GM12872 (cell line): Measurements from ENCODE around the gene TACSTD2.

Experiments used
- TF ChIP-seq, protein P1 (sequence below): IDR thresholded peaks from 3 replicates; pipeline ENCODE4 v1.5.1; 2011; ENCODE audit warnings: low read depth, mild to moderate bottlenecking, low read length, moderate library complexity; ENCODE audit not compliant: insufficient read depth

TACSTD2 gene

DNA sequence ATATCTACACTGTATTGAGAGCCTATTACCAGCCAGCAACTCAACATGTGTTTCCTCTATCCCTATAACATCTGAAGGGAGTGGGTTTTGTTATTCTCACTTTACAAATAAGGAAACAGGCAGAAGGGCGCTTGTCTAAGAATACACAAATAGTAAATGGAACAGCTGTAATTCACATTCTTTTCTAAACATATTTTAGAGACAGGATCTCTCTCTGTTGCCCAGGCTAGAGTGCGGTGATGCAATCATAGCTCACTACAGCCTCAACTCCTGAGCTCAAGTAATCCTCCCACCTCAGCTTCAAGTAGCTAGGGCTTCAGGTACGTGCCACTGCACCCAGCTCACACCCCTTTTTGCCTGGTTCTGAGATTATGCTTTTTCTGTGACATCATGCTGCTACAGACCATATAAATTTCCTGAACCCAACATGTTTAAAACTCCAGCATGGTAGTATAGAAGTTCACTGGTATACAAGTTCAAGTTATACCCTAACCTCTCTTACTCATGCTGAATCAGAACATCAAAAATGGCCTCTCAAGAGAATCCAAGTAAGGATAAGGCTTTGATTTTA, 8.6 kb upstream of the TACSTD2 start:
- TF ChIP-seq, protein P1, sequence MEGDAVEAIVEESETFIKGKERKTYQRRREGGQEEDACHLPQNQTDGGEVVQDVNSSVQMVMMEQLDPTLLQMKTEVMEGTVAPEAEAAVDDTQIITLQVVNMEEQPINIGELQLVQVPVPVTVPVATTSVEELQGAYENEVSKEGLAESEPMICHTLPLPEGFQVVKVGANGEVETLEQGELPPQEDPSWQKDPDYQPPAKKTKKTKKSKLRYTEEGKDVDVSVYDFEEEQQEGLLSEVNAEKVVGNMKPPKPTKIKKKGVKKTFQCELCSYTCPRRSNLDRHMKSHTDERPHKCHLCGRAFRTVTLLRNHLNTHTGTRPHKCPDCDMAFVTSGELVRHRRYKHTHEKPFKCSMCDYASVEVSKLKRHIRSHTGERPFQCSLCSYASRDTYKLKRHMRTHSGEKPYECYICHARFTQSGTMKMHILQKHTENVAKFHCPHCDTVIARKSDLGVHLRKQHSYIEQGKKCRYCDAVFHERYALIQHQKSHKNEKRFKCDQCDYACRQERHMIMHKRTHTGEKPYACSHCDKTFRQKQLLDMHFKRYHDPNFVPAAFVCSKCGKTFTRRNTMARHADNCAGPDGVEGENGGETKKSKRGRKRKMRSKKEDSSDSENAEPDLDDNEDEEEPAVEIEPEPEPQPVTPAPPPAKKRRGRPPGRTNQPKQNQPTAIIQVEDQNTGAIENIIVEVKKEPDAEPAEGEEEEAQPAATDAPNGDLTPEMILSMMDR, result no peak

DNA sequence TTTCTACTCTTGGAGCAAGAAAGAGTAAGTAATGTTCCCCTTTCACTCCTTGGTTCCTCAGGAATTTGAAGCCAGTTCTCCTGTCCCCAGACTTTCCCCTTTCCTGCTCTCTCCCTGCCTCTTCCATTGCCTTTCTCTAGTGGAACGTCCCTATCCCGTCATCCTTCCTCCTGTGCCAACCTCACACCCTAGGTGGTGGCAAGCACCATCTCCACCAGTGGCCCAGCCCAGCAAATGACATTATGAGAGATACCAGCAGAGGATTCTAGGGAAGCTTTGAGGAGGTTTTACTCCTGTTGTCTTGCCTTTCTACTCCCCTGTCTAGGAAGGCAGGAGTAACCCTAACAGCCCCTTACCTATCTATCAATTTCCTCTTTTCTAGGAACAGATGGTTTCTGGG, 8.1 kb upstream of the TACSTD2 start:
- TF ChIP-seq, protein P1, result no peak

DNA sequence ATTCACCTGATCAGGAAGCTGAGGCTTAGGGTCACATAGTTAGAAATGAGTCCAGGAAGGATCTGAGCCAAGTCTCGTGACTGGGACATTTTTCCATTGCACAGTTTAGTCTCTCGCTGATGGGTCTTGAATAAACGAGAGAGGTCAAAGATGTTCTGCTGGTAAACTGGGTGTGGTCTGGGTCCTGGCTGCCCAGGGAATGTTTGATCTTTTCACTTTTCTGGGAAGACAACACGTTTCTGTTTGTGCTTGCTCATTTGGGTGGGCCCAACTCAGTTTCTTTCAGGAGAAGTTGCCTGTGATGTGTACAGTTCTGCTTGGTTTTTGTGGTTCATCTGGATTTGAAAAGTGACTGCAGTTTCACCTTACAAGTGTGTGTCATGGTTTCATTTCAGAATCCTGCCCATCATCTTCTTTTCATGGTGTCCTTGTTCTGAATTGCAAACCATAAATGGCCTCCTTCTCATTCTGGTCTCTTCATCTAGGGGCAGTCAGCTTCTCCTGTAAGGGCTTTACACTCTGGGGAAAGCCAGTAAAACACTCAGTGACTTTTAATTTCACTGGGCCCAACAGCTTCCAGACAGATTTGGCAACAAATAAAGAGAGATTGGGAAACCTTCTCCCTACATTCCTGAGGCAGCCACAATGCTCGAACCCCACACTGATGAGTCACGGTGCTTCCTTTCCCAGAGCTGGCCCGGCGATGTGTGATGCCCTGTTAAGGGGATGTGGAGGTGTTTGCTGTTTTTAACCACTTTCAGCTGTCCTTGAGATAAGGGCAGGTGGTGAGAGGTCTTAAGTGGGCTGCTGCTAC, 7.2 kb upstream of the TACSTD2 start:
- TF ChIP-seq, protein P1, result no peak

DNA sequence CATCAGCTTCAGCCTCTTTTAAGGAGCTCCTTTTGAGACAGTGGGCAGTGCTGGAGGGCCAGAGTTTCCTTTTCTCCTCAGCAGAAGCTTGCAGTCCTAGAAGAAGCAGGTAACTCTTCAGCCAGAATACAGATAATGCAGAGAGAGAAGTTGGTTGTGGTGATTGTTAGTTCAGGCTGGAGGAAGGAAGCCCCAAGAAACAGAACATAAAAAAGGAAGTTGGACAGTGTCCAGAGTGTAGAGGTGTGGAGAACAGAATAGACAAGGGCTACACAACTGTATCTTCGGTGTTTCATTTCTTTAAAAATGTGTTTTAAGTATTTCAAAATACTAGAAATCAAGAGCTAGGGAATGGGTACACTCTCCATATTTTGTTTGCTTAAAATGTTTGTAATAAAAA, 6.4 kb upstream of the TACSTD2 start:
- TF ChIP-seq, protein P1, result no peak

DNA sequence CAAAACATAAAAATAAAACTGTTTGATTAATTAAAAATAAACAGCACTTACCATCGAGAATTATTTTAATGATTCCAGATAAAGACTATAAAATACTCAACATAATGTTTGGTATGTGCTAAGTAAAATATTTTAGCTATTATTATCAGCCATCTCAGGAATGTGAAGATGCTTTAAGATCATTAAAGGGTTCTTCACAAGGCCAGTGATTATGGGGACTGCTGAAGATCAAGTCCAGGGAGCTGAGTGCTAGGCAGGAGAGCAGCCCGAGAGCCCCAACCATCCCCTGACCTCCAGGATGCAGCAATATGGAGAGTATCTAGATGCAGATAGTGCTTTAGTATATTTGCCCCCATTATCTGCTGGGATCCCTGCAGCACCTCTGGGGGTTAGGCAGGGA, 4.6 kb upstream of the TACSTD2 start:
- TF ChIP-seq, protein P1, result no peak

DNA sequence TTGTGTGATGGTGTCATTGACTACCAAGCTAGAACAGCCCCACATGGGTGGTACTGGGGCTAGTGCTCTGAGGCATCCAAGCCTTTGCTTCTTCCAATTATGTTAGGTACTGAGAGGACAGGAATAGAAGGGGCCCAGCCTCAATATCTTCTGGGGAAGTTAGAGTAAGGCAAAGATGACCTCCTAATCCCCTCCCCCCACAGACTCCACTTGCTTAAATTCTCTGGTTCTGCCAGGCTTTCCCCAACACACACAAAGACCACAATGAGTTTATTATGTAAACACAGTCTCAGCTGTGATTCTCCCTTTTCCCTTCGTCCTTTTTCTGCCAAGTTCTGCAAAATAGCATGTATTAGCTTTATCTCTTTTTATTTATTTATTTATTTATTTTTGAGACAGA, 3.1 kb upstream of the TACSTD2 start:
- TF ChIP-seq, protein P1, result no peak

DNA sequence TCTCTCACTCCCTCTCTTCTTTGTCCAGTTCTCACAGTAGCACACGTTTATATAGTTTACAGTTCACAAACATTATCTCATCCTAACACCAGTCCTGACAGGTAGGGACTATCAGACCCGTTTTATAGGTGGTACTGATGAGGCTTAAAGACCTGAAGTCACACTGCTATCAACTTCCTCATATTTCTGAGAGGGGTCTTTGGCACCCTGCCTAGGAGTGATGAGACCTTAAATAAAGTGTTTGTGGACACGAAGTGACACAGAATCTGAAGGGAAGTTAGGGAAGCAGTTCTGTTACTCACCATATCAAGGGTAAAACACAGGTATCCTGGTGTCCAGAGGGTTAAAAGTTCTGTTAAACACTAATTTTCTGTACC, 590 bp upstream of the TACSTD2 start:
- TF ChIP-seq, protein P1, result no peak
